ENCODE results near the gene PVR. TPM values are rescaled to one million over a fixed set of nuclear protein-coding genes. Genes with fewer than 3 reads are reported as not detected.
"Not testable (repeated sequence)": the region's sequence is repeated elsewhere in the genome, so short reads cannot be mapped to it uniquely, and the experiment has no call there.

PVR gene
- polyA plus RNA-seq, 4 donors = 30.0 to 36.1 (median 31.7) TPM

- no peak for DNase-seq (ENCODE audit: low read depth in 4 of 4, low spot score in 3 of 4)
Measured at GRCh38 chr19:44668985-44669764, 25.5 kb downstream of the PVR start.

GRCh38 chr19:44670027-44670426, 26.3 kb downstream of the PVR start:
- DNase-seq (ENCODE audit: low read depth in 4 of 4, low spot score in 3 of 4) = not testable (repeated sequence)

GRCh38 chr19:44671400-44671799, 27.7 kb downstream of the PVR start, which contains the start of gene CEACAM19:
TSS of gene CEACAM19 (plus strand) at chr19:44671482. CDS start at chr19:44671932, 450 bp downstream.
- DNase-seq (ENCODE audit: low read depth in 4 of 4, low spot score in 3 of 4) = no peak

GRCh38 chr19:44672226-44672625, 28.5 kb downstream of the PVR start:
- DNase-seq (ENCODE audit: low read depth in 4 of 4, low spot score in 3 of 4) = no peak

GRCh38 chr19:44673510-44673909, 29.8 kb downstream of the PVR start:
- no peak for DNase-seq (ENCODE audit: low read depth in 4 of 4, low spot score in 3 of 4)

GRCh38 chr19:44675521-44675920, 31.8 kb downstream of the PVR start:
- DNase-seq (ENCODE audit: low read depth in 4 of 4, low spot score in 3 of 4) = no peak

GRCh38 chr19:44677019-44677811, 33.5 kb downstream of the PVR start:
- DNase-seq (ENCODE audit: low read depth in 4 of 4, low spot score in 3 of 4) = no peak

GRCh38 chr19:44680536-44680935, 36.8 kb downstream of the PVR start:
- no peak for DNase-seq (ENCODE audit: low read depth in 4 of 4, low spot score in 3 of 4)

GRCh38 chr19:44681992-44682790, 38.5 kb downstream of the PVR start:
- DNase-seq (ENCODE audit: low read depth in 4 of 4, low spot score in 3 of 4) = no peak

GRCh38 chr19:44682807-44683206, 39.1 kb downstream of the PVR start:
- no peak for DNase-seq (ENCODE audit: low read depth in 4 of 4, low spot score in 3 of 4)

GRCh38 chr19:44683434-44684210, 39.9 kb downstream of the PVR start:
- DNase-seq (ENCODE audit: low read depth in 4 of 4, low spot score in 3 of 4) = no peak

- not testable (repeated sequence) for DNase-seq (ENCODE audit: low read depth in 4 of 4, low spot score in 3 of 4)
Measured at GRCh38 chr19:44684396-44684795, 40.7 kb downstream of the PVR start.

GRCh38 chr19:44684892-44685863, 41.5 kb downstream of the PVR start:
- no peak for DNase-seq (ENCODE audit: low read depth in 4 of 4, low spot score in 3 of 4)

GRCh38 chr19:44685877-44686276, 42.2 kb downstream of the PVR start:
- no peak for DNase-seq (ENCODE audit: low read depth in 4 of 4, low spot score in 3 of 4)

- no peak for DNase-seq (ENCODE audit: low read depth in 4 of 4, low spot score in 3 of 4)
Measured at GRCh38 chr19:44686896-44687295, 43.2 kb downstream of the PVR start.

- DNase-seq (ENCODE audit: low read depth in 4 of 4, low spot score in 3 of 4) = no peak
Measured at GRCh38 chr19:44687888-44688287, 44.2 kb downstream of the PVR start.

GRCh38 chr19:44689290-44690130, 45.8 kb downstream of the PVR start:
- DNase-seq (ENCODE audit: low read depth in 4 of 4, low spot score in 3 of 4) = peak; percentile 51 to 79 (median 63)

GRCh38 chr19:44690131-44690440, 46.4 kb downstream of the PVR start:
- DNase-seq (ENCODE audit: low read depth in 4 of 4, low spot score in 3 of 4) = no peak

Data from right renal pelvis (tissue), 4 donors.